Epithelial cell of esophagus (primary cell): ENCODE results near the gene PYGB.

Source experiments
- DNase-seq: peaks from one replicate; pipeline ENCODE4 v3.0.0; 2010; ENCODE audit warnings: low read depth
- H3K4me3 ChIP-seq: 2 replicates; pipeline ENCODE4 v1.5.1; 2011; ENCODE audit warnings: mild to moderate bottlenecking, low read length, control low read depth
- TF ChIP-seq, protein P1 (sequence below): IDR thresholded peaks from 2 replicates; pipeline ENCODE4 v1.5.1; 2011; ENCODE audit warnings: low read depth, mild to moderate bottlenecking, low read length, control low read depth, inconsistent platforms; ENCODE audit not compliant: insufficient read depth; ENCODE audit errors: missing control alignments

PYGB gene

DNA sequence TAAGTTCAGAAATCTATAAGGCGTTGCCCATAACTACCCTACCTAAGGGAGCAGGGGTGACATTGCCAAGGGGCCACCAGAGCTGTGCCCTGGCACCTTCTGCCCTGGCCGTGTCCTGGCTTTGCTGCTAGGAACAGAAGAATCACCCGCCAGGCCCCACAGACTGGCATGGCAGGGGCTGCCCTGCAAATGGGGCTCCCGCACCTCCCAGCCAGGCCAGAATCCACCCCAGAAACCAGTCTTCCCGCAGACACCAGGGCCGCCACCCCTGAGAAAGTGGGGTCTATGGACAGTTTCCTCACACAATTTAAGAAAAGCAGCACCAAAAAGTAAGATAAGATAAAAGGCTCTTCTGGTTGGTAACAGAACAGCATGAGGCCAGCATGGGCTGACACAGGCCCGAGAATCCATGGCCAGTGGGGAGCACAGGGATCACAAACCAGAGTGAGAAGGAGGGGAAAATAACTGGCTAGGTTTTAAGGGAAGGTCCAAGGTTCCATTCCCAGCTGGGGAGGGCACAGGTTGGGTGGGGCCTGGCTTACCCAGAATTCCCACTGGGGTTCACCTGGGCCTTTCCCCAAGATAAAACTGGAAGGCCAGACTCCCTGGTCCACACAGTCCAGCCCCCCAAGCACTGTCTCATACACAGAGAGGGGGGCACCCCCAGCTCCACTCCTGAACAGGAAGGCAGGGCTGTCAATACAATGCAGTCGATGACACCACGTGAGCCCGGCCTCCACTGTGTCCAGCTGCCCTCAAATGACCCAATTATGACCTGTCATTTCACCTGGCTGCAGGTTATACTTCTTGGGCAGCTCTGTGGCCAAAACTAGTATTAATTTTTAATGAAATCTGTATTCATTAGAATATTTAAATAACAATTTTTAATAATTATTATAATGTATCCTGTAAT lies 59.4 kb downstream of the PYGB start:
- no peak for DNase-seq

DNA sequence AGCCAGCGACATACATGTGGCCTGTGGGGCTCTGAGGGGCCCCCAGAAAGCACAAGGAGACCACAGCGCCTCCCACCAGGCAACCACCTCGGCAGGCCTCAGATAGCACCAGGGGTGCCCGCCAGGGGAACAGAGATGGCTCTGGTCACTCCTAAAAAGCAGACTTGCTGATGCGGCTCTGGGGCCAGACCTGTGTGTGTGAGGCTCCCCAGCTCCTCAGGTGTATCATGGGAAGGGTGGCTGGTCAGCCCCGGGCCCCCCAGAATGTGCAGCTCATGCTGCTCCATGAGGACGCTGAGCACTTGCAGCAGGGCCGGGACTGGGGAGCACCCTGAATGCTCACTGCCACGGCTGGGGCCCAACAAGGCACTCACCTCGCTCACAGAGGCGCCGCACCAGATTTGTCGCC lies 60.2 kb downstream of the PYGB start:
- TF ChIP-seq, protein P1, sequence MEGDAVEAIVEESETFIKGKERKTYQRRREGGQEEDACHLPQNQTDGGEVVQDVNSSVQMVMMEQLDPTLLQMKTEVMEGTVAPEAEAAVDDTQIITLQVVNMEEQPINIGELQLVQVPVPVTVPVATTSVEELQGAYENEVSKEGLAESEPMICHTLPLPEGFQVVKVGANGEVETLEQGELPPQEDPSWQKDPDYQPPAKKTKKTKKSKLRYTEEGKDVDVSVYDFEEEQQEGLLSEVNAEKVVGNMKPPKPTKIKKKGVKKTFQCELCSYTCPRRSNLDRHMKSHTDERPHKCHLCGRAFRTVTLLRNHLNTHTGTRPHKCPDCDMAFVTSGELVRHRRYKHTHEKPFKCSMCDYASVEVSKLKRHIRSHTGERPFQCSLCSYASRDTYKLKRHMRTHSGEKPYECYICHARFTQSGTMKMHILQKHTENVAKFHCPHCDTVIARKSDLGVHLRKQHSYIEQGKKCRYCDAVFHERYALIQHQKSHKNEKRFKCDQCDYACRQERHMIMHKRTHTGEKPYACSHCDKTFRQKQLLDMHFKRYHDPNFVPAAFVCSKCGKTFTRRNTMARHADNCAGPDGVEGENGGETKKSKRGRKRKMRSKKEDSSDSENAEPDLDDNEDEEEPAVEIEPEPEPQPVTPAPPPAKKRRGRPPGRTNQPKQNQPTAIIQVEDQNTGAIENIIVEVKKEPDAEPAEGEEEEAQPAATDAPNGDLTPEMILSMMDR = no peak
- no peak overlapping the region for H3K4me3 ChIP-seq
- no peak for DNase-seq

More for the DNA sequence above, 59.4 kb downstream of the PYGB start:
- TF ChIP-seq, protein P1 = no peak
- H3K4me3 ChIP-seq = no peak overlapping the region

DNA sequence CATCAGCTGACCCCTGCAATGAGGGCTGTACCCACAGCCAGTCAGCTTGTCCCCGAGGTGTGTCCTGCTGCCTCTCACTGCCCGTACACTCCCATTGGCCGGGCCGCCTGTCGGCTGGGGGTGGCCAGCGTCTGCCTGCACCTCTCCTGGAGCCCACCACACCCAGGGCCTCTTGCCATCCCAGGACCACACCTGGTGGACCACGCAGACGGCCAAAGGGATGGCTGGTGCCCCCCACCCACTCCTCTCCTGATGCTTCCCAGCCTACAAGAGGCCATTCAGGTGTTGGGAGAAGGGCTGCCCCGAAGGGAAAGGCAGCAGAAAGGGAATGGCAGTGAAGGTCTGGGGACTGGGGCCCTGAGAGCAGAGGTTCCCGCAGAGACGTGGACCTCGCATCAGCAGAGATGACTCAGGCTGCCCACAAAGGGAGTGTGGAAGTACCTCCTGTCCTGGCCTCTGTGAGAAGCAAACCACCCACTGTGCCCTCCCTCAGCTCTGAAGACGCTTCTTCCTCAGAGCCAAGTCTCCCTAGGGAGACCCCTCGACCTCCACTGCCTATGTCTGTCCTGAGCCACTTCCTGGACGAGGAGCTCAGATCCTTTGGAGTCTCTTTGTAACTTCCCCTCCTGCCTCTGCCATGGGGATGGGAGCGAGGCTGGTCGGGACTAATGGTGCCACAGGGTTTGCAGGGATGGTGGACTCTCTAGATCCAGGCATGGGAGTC lies 60.9 kb downstream of the PYGB start:
- TF ChIP-seq, protein P1 = no peak
- H3K4me3 ChIP-seq = no peak overlapping the region
- DNase-seq = no peak

DNA sequence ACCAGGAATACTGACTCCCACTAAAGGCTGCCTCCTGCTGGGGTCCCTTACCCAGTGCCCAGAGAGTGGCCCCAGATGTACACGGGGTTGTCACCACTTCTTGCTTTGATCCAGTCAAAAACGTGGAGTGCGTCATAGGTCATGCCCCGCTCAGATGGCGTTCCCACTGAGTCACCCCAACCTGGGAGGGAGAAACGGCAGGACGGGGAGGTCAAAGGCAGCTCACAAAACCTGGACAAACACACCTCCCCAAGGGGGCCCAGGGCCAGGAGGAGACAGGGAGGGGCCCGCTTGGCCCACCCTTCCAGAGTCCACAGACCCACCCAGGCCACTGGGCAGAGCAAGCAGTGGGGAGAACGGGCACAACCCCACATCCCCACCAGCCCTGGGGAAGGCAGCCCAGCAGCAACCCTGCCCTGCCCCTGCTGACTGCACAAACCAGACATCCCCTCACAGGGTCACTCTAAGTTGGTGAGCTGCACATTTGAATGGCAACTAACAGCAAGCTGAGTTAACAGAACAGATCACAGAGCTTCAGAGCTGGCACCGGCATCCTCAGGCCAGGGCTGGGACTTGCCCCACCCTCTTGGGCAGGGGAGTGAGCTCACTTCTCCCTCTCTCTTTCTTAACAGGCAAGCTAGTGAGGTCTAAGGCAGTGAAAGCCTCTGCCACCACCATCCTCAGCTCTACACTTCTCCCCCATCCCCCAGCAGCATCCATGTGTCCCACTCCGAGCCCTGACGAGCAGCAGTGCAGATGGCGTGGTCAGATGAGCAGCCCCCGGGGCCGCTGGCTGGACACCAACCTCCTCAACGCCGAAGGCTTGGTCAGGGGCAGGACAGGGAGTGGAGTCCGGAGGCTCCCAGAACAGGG lies 61.7 kb downstream of the PYGB start:
- TF ChIP-seq, protein P1 = no peak
- H3K4me3 ChIP-seq = no peak overlapping the region
- peak; percentile 86 for DNase-seq

DNA sequence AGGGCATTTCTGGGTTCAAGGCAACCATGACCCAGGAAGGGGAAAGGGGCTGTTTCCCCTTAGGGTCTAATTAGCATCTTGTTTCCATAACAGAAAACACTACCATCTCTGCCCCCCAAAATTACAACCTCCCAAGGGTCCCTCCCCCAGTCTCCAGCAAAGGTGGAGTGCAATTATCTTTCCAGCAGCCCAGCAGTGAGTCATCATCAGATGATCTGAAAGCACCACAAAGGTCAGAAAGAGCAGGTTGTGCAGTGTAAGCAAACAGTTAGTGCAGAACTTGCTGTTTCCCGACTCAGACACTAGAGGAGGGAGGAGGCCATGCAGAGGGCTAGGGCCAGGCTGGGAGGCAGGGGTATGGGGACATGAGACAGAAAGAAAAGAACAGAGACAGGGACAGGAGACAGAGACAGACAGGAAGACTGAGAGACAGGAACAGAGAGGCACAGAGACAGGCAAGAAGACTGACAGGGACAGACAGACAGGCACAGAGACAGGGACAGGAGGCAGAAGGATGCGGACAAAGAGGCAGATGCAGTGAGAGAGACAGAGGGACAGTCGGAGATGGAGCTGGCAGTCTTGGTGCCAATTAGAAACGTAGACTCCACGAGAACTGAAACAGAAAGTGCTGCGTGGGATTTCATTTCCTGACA lies 62.5 kb downstream of the PYGB start:
- no peak overlapping the region for H3K4me3 ChIP-seq
- DNase-seq = peak; percentile 77
- TF ChIP-seq, protein P1 = peak; percentile 64
